Astrocyte of the cerebellum (primary cell): ENCODE data around the gene FAM76B.

ENCODE experiments used
- DNase-seq: peaks from one replicate; pipeline ENCODE4 v3.0.0-alpha.2; 2011; ENCODE audit warnings: low read depth
- H3K4me3 ChIP-seq: 2 replicates; pipeline ENCODE4 v1.5.1; 2011; ENCODE audit warnings: mild to moderate bottlenecking, low read depth, low read length, moderate library complexity
- in situ Hi-C: cut with HindIII; loops from 2 replicates; pipeline ENCODE4 v1.10.0; 2017; ENCODE audit warnings: low sequenced_read_pairs
- TF ChIP-seq, protein P1 (sequence below): IDR thresholded peaks from 2 replicates; pipeline ENCODE4 v1.5.1; 2012; ENCODE audit warnings: low read length, low read depth, moderate library complexity, mild to moderate bottlenecking; ENCODE audit errors: missing control alignments

The FAM76B gene

DNA sequence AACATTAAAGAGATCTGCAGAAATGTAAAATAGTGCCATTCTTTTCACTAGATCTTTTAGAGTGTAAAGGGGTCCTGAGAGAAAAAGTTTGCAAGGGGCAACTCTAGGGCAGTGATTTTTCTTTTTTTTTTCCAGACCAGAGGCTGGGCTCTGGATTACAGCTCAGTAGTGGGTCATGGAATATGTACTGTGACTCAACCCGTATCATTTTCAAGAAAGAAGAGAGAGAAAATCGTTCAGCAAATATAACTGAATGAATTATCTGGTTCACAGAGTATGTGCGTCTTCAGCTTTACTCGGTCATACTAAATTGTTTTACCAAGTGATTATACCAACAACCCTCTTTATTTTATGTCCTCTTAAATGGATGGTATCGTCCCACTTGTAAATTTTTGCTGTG lies 4.5 kb upstream of the FAM76B start:
- DNase-seq = no peak
- TF ChIP-seq, protein P1, sequence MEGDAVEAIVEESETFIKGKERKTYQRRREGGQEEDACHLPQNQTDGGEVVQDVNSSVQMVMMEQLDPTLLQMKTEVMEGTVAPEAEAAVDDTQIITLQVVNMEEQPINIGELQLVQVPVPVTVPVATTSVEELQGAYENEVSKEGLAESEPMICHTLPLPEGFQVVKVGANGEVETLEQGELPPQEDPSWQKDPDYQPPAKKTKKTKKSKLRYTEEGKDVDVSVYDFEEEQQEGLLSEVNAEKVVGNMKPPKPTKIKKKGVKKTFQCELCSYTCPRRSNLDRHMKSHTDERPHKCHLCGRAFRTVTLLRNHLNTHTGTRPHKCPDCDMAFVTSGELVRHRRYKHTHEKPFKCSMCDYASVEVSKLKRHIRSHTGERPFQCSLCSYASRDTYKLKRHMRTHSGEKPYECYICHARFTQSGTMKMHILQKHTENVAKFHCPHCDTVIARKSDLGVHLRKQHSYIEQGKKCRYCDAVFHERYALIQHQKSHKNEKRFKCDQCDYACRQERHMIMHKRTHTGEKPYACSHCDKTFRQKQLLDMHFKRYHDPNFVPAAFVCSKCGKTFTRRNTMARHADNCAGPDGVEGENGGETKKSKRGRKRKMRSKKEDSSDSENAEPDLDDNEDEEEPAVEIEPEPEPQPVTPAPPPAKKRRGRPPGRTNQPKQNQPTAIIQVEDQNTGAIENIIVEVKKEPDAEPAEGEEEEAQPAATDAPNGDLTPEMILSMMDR = no peak
- H3K4me3 ChIP-seq = no peak overlapping the region
- in situ Hi-C loops = no loop called here

DNA sequence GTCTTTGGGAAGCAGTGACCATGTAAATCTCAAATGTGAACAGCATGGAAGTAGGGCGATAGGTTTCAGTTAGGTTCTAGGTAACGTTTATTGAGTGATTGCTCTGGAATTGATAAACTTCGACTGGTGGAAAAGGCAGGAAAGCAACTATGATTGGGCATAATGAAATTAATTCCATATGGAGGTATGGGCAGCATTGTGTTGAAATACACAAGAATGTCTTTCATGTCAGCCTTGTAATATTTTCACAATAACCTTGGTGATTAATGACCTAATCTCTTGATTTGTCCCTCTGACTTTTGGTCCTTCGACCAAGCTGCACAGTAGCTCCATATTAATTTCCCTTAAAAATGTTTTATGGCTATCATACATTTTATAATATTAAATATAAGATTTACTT lies 3.5 kb upstream of the FAM76B start:
- no peak overlapping the region for H3K4me3 ChIP-seq
- DNase-seq = no peak
- TF ChIP-seq, protein P1 = no peak
- in situ Hi-C loops = no loop called here

DNA sequence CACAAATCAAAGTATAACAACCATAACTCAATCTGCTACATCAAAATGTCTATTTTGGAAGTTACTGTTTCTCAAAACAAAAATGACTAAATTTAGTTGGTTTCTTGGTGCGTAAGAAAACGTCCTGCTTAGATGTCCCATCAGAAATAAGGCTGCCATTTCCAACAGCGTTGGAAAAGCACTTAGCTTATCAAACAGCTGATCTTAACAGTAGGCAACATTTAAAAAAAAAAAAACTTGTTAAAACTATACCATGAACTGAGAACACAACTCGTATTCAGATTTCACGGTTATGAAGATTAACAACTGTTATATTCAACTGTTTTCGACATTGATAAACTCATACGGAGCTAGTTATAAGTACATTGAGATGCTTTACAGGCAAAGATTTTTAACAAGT lies 3.1 kb upstream of the FAM76B start:
- H3K4me3 ChIP-seq = no peak overlapping the region
- TF ChIP-seq, protein P1 = no peak
- no peak for DNase-seq
- in situ Hi-C loops = no loop called here

DNA sequence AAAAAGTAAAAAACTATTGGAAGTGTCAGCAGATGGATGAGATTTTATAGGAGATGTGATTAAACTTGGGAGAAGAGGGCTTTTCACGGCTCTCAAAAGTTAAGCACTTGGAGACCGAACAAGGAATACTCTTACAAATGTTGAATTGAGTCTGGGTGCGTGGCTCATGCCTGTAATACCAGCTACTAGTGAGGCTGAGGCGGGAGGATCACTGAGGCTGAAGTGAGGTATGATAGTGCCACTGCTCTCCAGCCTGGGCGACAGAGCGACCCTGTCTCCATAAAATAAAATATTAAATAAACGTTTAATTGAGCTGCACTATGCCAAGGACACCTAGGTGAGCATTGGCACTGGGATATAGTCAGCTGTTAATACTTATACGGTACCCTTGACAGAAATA lies 2.6 kb upstream of the FAM76B start:
- DNase-seq = no peak
- TF ChIP-seq, protein P1 = no peak
- in situ Hi-C loops = no loop called here
- H3K4me3 ChIP-seq = no peak overlapping the region

DNA sequence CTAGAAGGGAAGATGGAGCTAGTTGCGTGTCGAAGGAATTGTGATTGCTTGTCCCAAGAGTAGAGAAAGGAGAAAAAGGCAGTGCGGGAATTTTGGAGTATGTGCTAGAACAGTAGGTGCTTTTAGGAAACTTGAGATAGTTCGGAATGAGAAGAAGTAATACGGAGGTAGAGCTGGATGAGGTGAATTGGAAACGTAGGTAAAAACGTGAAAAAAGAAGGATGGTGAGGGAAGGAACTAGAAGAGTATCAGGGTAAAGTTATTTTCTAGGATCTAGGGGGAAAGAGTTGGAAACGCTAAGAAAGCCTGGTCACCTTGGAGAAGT lies 2.1 kb upstream of the FAM76B start:
- DNase-seq = no peak
- in situ Hi-C loops = no loop called here
- TF ChIP-seq, protein P1 = no peak
- peak overlapping the region; percentile 90 for H3K4me3 ChIP-seq

DNA sequence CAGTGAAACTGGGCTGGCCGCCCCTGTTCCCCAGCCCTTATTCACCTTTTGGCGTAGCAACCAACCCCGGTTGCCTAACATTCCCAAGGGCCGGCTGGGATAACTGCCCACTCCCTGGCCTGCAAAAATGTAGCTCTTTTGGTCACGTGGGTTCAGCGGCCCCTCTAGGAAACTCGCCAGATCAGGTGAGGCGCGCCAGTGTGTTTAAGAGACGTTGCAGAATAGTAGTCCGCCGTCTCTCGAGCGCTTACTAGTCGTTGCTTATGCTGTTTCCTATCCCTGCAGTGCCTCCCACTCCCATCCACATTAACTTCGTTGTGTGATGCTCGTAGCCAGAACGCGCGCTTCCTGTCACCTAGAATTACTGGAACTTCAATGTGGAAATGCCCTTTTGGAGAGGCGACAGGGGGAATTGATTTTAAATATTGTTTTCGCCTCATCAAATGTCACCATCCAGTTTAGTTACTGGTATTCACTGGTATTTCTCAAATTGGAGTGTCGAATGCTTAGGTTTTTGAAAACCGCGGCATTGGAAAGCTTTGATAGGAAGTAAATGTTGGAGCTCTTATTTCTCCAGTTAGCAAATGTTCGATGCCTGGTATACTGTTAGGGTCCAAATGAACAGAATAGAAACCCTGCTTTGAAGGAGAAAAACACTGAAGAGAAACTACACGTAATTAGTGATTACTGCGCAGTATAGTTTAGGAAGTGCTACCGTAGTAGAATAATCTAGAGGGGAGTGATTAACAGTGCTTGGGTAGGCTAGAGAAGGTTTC lies 1.5 kb upstream of the FAM76B start:
- TF ChIP-seq, protein P1 = no peak
- in situ Hi-C loops = no loop called here
- peak overlapping the region; percentile 90 for H3K4me3 ChIP-seq
- peak; percentile 35 for DNase-seq
